Epithelial cell of prostate (primary cell): ENCODE data around the gene CRAT.

Experiments used
- DNase-seq: peaks from one replicate; pipeline ENCODE4 v3.0.0-alpha.2; 2011; ENCODE audit warnings: low read depth, low spot score
- H3K27ac ChIP-seq: fragments of 450-650 bp; 2 replicates; pipeline ENCODE4 v1.5.1; 2017; ENCODE audit warnings: mild to moderate bottlenecking

Gene CRAT

GRCh38 chr9:129110740-129111527, at the start of gene CRAT, which contains the start of gene PTPA:
CRAT (minus strand) TSS chr9:129110793; CDS start chr9:129110509, 284 bp downstream.
PTPA (plus strand) TSS chr9:129111415; CDS start chr9:129111601, 186 bp downstream.
- DNase-seq: peak; percentile 68
- H3K27ac ChIP-seq: peak within 1 kb of the TSS; percentile 82

- H3K27ac ChIP-seq: no peak overlapping the region
- no peak for DNase-seq
These were observed 45.6 kb upstream of the CRAT start for GRCh38 chr9:129156163-129156562.

- no peak for DNase-seq
- H3K27ac ChIP-seq: no peak overlapping the region
These were observed 44.4 kb upstream of the CRAT start for GRCh38 chr9:129154866-129155477.

DNA sequence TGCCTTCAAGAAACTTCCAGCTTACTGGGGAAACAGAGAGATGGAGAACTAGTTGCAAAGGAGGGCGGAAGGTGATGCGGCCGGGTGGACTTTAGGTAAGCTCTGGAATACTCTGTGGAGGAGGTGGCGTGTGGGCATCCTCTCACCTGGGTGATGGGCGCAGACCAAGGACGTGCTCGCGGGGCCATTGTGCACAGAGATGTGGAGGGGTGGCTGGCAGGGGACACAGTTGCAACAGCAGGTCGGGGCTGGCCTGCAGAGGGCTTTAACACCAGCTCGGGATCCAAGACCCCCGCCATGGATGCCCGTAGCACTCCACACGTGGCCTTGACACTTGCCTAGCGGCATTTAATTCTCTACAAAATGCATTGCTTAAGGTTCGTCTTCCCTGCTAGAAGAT, 40.9 kb upstream of the CRAT start:
- DNase-seq: no peak
- no peak overlapping the region for H3K27ac ChIP-seq

DNA sequence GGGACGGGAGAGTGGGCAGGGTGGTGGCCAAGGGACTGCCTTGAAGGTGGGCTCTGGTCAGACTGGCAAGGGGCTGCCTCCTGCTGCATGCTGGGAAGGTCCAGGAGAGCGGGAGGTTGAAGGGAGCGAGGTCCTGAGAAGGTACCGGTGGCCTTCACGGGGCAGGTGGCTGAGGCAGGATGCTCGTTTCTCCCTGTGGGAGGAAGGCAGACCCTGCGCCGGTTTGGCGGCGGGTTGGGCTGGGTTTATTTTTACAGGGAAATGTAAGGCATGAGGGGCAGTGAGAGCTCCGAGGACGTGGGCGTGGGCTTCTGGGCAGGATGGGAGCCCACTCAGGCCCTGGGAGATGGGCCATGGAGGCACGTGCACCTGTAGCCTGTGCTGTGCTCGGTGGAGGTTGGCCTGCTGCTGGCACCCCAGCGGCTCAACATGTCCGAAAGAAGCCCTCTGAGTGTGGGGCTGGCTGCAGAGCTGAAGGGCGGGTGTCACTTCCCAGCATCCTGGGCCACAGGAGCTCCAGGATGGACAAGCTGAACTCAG, 40.1 kb upstream of the CRAT start:
- no peak overlapping the region for H3K27ac ChIP-seq
- no peak for DNase-seq

GRCh38 chr9:129150122-129150521, 39.5 kb upstream of the CRAT start:
- DNase-seq: no peak
- H3K27ac ChIP-seq: no peak overlapping the region

DNA sequence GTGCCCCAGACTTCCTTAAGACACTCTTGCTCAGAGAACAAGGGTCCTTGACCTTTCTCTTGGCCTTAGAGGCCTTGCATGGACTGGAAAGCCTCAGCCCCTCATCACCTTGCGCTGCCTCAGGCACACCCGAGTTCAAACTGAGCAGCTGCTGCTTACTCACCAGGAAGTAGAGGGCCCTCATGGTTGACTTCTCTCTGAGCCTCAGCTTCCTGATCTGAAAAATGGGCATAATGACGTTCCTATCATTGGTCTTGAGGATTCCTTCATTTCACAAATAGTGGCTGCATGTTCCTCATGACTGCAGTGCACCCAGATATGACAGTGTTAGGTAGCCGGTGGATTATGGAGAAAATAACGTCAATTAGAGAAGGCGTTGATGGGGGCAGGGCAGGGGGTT, 38.8 kb upstream of the CRAT start:
- no peak overlapping the region for H3K27ac ChIP-seq
- DNase-seq: no peak

- no peak for DNase-seq
- no peak overlapping the region for H3K27ac ChIP-seq
These were observed 38.0 kb upstream of the CRAT start for GRCh38 chr9:129148463-129149204.

GRCh38 chr9:129146441-129146941, 35.9 kb upstream of the CRAT start:
- no peak for DNase-seq
- no peak overlapping the region for H3K27ac ChIP-seq

- H3K27ac ChIP-seq: no peak overlapping the region
- DNase-seq: no peak
These were observed 35.3 kb upstream of the CRAT start for GRCh38 chr9:129145841-129146292.

- H3K27ac ChIP-seq: no peak overlapping the region
- DNase-seq: no peak
These were observed 34.7 kb upstream of the CRAT start for GRCh38 chr9:129145316-129145715.

DNA sequence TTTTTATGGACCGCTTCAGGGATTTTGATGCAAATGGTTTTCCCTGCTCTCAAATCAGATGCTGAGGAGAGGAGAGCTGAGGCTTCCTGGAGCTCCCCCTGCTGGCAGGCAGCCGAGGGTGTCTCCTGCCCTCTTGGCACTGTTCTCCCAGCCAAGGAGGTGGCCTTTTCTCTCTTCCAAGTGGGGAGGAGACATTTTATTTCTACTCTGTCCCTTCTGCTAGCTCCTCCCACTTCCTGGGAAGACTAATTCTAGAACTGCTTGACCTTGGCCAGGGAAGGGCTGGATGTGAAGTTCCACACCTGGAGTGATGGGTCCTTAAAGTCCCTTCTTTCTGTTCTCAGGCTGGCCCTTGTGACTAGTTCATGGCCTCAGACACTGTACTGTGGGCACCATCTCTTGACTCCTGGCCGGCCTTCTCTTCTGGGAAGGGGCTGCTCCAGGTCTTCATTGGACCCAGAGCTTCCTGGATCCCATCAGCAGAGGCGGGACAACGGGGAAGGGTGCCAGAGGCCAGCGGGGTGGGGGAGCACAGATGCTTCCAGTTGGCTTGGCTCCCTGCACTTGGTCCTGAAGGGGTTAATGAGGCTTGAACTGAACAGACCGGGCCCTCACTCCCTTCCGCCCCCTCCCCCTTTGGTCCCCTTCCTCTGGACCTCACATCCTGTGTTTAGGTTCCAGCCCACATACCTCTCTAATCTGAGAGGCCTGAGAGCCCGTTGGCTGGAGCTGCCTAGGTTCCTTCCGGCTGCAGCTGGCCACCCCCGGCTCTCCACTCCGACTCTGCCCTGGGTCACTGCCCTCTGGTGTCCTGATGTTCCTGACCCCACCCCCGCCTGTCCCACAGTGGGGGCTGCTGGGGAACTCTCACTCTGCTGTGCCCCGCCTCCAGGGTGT, 32.7 kb upstream of the CRAT start:
- DNase-seq: no peak
- H3K27ac ChIP-seq: peak overlapping the region; percentile 100

- H3K27ac ChIP-seq: peak overlapping the region; percentile 100
- no peak for DNase-seq
These were observed 31.7 kb upstream of the CRAT start for GRCh38 chr9:129142138-129142935.

GRCh38 chr9:129141066-129142041, 30.8 kb upstream of the CRAT start:
- peak overlapping the region; percentile 100 for H3K27ac ChIP-seq
- DNase-seq: no peak

- DNase-seq: no peak
These were observed 29.9 kb upstream of the CRAT start for GRCh38 chr9:129140397-129141065.

DNA sequence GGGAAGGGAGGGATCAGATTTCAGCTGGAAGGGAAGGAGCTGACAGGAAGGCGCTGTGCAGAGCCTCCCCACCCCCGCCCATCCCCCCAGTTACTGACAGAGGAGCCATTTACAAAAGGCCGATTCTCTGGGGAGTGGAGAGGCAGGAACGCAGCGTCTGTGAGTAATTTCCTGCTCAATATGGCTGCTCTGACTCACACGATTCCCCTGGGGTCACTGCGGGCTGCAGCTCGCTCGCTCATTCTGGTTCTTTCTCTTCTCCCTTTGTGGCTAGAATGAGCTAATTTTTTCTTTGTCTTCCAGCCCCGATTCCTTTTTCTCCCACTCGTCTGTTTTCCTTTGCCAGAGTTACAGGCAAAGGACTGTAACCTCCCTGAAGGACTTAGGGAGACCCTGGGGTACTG, 29.4 kb upstream of the CRAT start:
- H3K27ac ChIP-seq: peak overlapping the region; percentile 100
- DNase-seq: peak; percentile 97

More at GRCh38 chr9:129140397-129141065, 29.9 kb upstream of the CRAT start:
- peak overlapping the region; percentile 100 for H3K27ac ChIP-seq
